ENCODE results near the gene HRNR. TPM values are rescaled to one million over a fixed set of nuclear protein-coding genes. Genes with fewer than 3 reads are reported as not detected.

The HRNR gene
- polyA plus RNA-seq, 4 donors: 0.13 to 1.1 (median 0.56) TPM

GRCh38 chr1:152189657-152190442 is 34.1 kb downstream of the HRNR start:
- DNase-seq (ENCODE audit: low read depth in 4 of 4, low spot score in 3 of 4): peak in 3 of 4 donors; percentile 31 to 42 (median 37)

GRCh38 chr1:152188673-152189591 is 35.1 kb downstream of the HRNR start:
- DNase-seq (ENCODE audit: low read depth in 4 of 4, low spot score in 3 of 4): peak in 2 of 4 donors; percentile 32 to 52

- no peak for DNase-seq (ENCODE audit: low read depth in 4 of 4, low spot score in 3 of 4)
Observed at GRCh38 chr1:152186556-152187285, 37.3 kb downstream of the HRNR start.

- peak in 1 of 4 donors; percentile 14 for DNase-seq (ENCODE audit: low read depth in 4 of 4, low spot score in 3 of 4)
Observed at GRCh38 chr1:152185544-152186391, 38.2 kb downstream of the HRNR start.

GRCh38 chr1:152182944-152183361 is 41.0 kb downstream of the HRNR start:
- no peak for DNase-seq (ENCODE audit: low read depth in 4 of 4, low spot score in 3 of 4)

GRCh38 chr1:152182431-152182830 is 41.6 kb downstream of the HRNR start:
- DNase-seq (ENCODE audit: low read depth in 4 of 4, low spot score in 3 of 4): no peak

GRCh38 chr1:152179566-152179965 is 44.4 kb downstream of the HRNR start:
- DNase-seq (ENCODE audit: low read depth in 4 of 4, low spot score in 3 of 4): no peak

GRCh38 chr1:152170287-152170905 is 53.6 kb downstream of the HRNR start:
- DNase-seq (ENCODE audit: low read depth in 4 of 4, low spot score in 3 of 4): no peak

GRCh38 chr1:152169366-152170025 is 54.5 kb downstream of the HRNR start:
- DNase-seq (ENCODE audit: low read depth in 4 of 4, low spot score in 3 of 4): no peak

- DNase-seq (ENCODE audit: low read depth in 4 of 4, low spot score in 3 of 4): no peak
Observed at GRCh38 chr1:152168535-152168868, 55.5 kb downstream of the HRNR start.

GRCh38 chr1:152167835-152168534 is 56.0 kb downstream of the HRNR start:
- DNase-seq (ENCODE audit: low read depth in 4 of 4, low spot score in 3 of 4): no peak

- no peak for DNase-seq (ENCODE audit: low read depth in 4 of 4, low spot score in 3 of 4)
Observed at GRCh38 chr1:152166966-152167365, 57.0 kb downstream of the HRNR start.

- no peak for DNase-seq (ENCODE audit: low read depth in 4 of 4, low spot score in 3 of 4)
Observed at GRCh38 chr1:152165286-152166077, 58.5 kb downstream of the HRNR start.

- DNase-seq (ENCODE audit: low read depth in 4 of 4, low spot score in 3 of 4): no peak
Observed at GRCh38 chr1:152164517-152165136, 59.4 kb downstream of the HRNR start.

- DNase-seq (ENCODE audit: low read depth in 4 of 4, low spot score in 3 of 4): no peak
Observed at GRCh38 chr1:152162792-152163463, 61.1 kb downstream of the HRNR start.
